ENCODE data around the gene RCAN3.
A peak's percentile ranks its signal among the peaks of the same experiment; 100 is the strongest.
"Not testable (repeated sequence)": the region's sequence is repeated elsewhere in the genome, so short reads cannot be mapped to it uniquely, and the experiment has no call there.

The RCAN3 gene

GRCh38 chr1:24514946-24515345 is 12.3 kb downstream of the RCAN3 start:
- no peak overlapping the region for H3K27ac ChIP-seq (ENCODE audit: low read depth, low read length)
- no peaks in the 10 kb centered on the region for H3K36me3 ChIP-seq (ENCODE audit: insufficient read depth, low read length)
- H3K9me3 ChIP-seq (ENCODE audit: insufficient read depth, low read depth, low read length) = no peaks in the 10 kb centered on the region
- H3K9ac ChIP-seq (ENCODE audit: low read depth, low read length) = no peak overlapping the region
- H3K27me3 ChIP-seq (ENCODE audit: insufficient read depth, low read length) = no peaks in the 10 kb centered on the region
- no peaks in the 10 kb centered on the region for H3K4me1 ChIP-seq (ENCODE audit: insufficient read depth, low read length)
- no peak overlapping the region for H3K4me3 ChIP-seq (ENCODE audit: low read length)
- 96% methylated on average over 5 of the region's 5 CpGs for WGBS

DNA sequence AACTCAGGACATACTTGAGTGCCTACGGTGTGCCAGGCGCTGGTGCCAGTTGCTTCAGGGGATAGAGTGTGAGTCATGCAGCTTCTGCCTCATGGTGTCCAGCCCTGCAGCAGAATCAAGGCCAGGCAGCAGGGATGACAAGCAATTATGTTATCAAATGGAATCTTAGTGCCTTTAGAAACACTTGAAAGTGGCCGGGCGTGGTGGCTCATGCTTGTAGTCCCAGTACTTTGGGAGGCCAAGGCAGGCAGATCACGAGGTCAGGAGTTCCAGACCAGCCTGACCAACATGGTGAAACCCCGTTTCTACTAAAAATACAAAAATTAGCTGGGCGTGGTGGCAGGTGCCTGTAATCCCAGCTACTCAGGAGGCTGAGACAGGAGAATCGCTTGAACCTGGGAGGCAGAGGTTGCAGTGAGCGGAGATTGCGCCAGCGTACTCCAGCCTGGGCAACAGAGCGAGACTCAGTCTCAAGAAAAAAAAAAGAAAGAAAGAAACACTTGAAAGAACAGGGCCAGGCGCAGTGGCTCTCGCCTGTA is 13.1 kb downstream of the RCAN3 start:
- not testable (repeated sequence) for H3K9ac ChIP-seq (ENCODE audit: low read depth, low read length); H3K27me3 ChIP-seq (ENCODE audit: insufficient read depth, low read length); H3K27ac ChIP-seq (ENCODE audit: low read depth, low read length); H3K4me3 ChIP-seq (ENCODE audit: low read length); H3K4me1 ChIP-seq (ENCODE audit: insufficient read depth, low read length); H3K36me3 ChIP-seq (ENCODE audit: insufficient read depth, low read length); H3K9me3 ChIP-seq (ENCODE audit: insufficient read depth, low read depth, low read length)
- 96% methylated on average over 14 of the region's 14 CpGs for WGBS

DNA sequence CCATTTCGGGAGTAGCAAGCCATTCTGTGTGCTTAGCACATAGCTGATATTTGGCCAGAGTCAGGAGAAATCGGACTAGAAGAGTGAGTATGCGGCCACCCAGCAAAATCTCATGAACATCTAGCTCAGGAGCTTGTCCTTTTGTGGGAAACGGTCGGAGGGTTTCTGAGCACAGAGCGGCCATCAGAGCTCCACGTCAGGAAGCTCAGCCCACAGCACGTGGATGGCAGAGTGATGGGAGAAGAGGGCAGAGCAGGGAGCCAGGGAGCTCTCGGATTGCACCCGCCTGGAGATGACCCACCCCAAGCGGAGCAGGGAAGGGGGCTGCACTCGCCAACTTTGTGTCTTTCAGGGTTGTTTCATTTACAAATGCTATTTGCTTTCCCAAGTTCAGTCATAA is 13.9 kb downstream of the RCAN3 start:
- Histone ChIP-seq H3K9ac (ENCODE audit: low read depth, low read length) (no peak overlapping the region), H3K9me3 (ENCODE audit: insufficient read depth, low read depth, low read length) (no peaks in the 10 kb centered on the region), H3K4me1 (ENCODE audit: insufficient read depth, low read length) (no peaks in the 10 kb centered on the region), H3K4me3 (ENCODE audit: low read length) (no peak overlapping the region), H3K27ac (ENCODE audit: low read depth, low read length) (no peak overlapping the region), H3K36me3 (ENCODE audit: insufficient read depth, low read length) (no peaks in the 10 kb centered on the region), H3K27me3 (ENCODE audit: insufficient read depth, low read length) (no peaks in the 10 kb centered on the region)
- WGBS = 91% methylated on average over 12 of the region's 12 CpGs

- Histone ChIP-seq H3K4me1 (ENCODE audit: insufficient read depth, low read length) (no peaks in the 10 kb centered on the region), H3K4me3 (ENCODE audit: low read length) (no peak overlapping the region), H3K36me3 (ENCODE audit: insufficient read depth, low read length) (no peaks in the 10 kb centered on the region), H3K9me3 (ENCODE audit: insufficient read depth, low read depth, low read length) (no peaks in the 10 kb centered on the region), H3K27me3 (ENCODE audit: insufficient read depth, low read length) (no peaks in the 10 kb centered on the region), H3K27ac (ENCODE audit: low read depth, low read length) (no peak overlapping the region), H3K9ac (ENCODE audit: low read depth, low read length) (no peak overlapping the region)
- 96% methylated on average over 3 of the region's 4 CpGs for WGBS
Observed at GRCh38 chr1:24517898-24518297, 15.3 kb downstream of the RCAN3 start.

DNA sequence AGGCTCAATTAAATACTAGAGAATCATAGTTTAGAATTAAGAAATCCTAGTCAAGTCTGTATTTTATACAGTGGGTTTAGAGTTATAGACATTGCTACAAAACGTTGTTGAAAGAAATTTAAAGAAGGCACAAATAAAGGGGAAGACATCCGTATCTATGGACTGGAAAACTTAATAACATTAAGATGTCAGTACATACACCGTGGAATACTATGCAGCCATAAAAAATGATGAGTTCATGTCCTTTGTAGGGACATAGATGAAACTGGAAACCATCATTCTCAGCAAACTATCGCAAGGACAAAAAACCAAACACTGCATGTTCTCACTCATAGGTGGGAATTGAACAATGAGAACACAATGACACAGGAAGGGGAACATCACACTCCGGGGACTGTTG is 17.6 kb downstream of the RCAN3 start:
- WGBS = 96% methylated on average over 3 of the region's 5 CpGs
- not testable (repeated sequence) for H3K36me3 ChIP-seq (ENCODE audit: insufficient read depth, low read length); H3K4me1 ChIP-seq (ENCODE audit: insufficient read depth, low read length); H3K9ac ChIP-seq (ENCODE audit: low read depth, low read length); H3K4me3 ChIP-seq (ENCODE audit: low read length); H3K27me3 ChIP-seq (ENCODE audit: insufficient read depth, low read length); H3K9me3 ChIP-seq (ENCODE audit: insufficient read depth, low read depth, low read length); H3K27ac ChIP-seq (ENCODE audit: low read depth, low read length)

GRCh38 chr1:24525606-24526005 is 23.0 kb downstream of the RCAN3 start:
- no peaks in the 10 kb centered on the region for H3K36me3 ChIP-seq (ENCODE audit: insufficient read depth, low read length)
- no peaks in the 10 kb centered on the region for H3K27me3 ChIP-seq (ENCODE audit: insufficient read depth, low read length)
- WGBS = 95% methylated on average over 6 of the region's 6 CpGs
- no peaks in the 10 kb centered on the region for H3K9me3 ChIP-seq (ENCODE audit: insufficient read depth, low read depth, low read length)
- no peak overlapping the region for H3K9ac ChIP-seq (ENCODE audit: low read depth, low read length)
- H3K4me3 ChIP-seq (ENCODE audit: low read length) = no peak overlapping the region
- H3K4me1 ChIP-seq (ENCODE audit: insufficient read depth, low read length) = no peaks in the 10 kb centered on the region
- H3K27ac ChIP-seq (ENCODE audit: low read depth, low read length) = no peak overlapping the region

DNA sequence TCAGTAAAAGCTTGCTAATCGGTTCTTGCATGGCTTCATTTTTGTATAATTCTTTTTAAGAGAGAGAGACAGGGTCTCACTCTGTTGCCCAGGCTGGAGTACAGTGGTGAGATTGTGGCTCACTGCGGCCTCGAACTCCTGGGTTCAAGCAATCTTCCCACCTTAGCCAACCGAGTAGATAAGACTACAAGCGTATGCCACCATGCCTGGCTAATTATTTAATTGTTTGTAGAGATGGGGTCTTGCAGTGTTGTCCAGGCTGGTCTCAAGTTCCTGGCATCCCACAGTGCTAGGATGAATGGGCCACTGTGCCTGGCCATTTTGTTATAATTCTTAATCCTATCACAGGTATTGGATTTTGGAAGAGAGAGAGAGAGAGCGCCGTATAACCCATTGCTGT is 23.4 kb downstream of the RCAN3 start:
- H3K9ac ChIP-seq (ENCODE audit: low read depth, low read length) = no peak overlapping the region
- 79% methylated on average over 7 of the region's 7 CpGs for WGBS
- no peaks in the 10 kb centered on the region for H3K9me3 ChIP-seq (ENCODE audit: insufficient read depth, low read depth, low read length)
- no peaks in the 10 kb centered on the region for H3K27me3 ChIP-seq (ENCODE audit: insufficient read depth, low read length)
- H3K4me1 ChIP-seq (ENCODE audit: insufficient read depth, low read length) = no peaks in the 10 kb centered on the region
- no peak overlapping the region for H3K27ac ChIP-seq (ENCODE audit: low read depth, low read length)
- H3K4me3 ChIP-seq (ENCODE audit: low read length) = no peak overlapping the region
- no peaks in the 10 kb centered on the region for H3K36me3 ChIP-seq (ENCODE audit: insufficient read depth, low read length)

GRCh38 chr1:24526940-24527542 is 24.4 kb downstream of the RCAN3 start:
- WGBS = 92% methylated on average over 8 of the region's 8 CpGs
- Histone ChIP-seq H3K9ac (ENCODE audit: low read depth, low read length) (no peak overlapping the region), H3K4me1 (ENCODE audit: insufficient read depth, low read length) (no peaks in the 10 kb centered on the region), H3K27ac (ENCODE audit: low read depth, low read length) (no peak overlapping the region), H3K27me3 (ENCODE audit: insufficient read depth, low read length) (no peaks in the 10 kb centered on the region), H3K4me3 (ENCODE audit: low read length) (no peak overlapping the region), H3K9me3 (ENCODE audit: insufficient read depth, low read depth, low read length) (no peaks in the 10 kb centered on the region), H3K36me3 (ENCODE audit: insufficient read depth, low read length) (0 out of 2 replicates have a peak, but pooled peaks cover 4% of the 10 kb centered on the region)

- no peak overlapping the region for H3K4me3 ChIP-seq (ENCODE audit: low read length)
- 98% methylated on average over 2 of the region's 2 CpGs for WGBS
Observed at GRCh38 chr1:24528744-24529143, 26.1 kb downstream of the RCAN3 start.

DNA sequence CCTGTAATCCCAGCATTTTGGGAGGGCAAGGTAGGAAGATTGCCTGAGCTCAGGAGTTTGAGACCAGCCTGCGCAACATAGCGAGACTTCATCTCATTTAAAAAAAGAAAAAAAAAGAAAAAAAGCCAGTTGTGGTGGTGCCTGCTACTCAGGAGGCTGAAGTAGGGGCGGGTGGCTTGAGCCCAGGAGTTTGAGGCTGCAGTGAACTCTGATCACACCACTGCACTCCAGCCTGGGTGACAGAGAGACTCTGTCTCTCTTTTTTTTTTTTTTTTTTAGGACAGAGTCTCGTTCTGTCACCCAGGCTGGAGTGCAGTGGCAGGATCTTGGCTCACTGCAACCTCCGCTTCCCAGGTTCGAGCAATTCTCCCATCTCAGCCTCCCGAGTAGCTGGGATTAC is 26.7 kb downstream of the RCAN3 start:
- not testable (repeated sequence) for H3K4me1 ChIP-seq (ENCODE audit: insufficient read depth, low read length); H3K27me3 ChIP-seq (ENCODE audit: insufficient read depth, low read length); H3K4me3 ChIP-seq (ENCODE audit: low read length); H3K9ac ChIP-seq (ENCODE audit: low read depth, low read length); H3K36me3 ChIP-seq (ENCODE audit: insufficient read depth, low read length); H3K27ac ChIP-seq (ENCODE audit: low read depth, low read length); H3K9me3 ChIP-seq (ENCODE audit: insufficient read depth, low read depth, low read length)
- 95% methylated on average over 7 of the region's 7 CpGs for WGBS

More at GRCh38 chr1:24528744-24529143, 26.1 kb downstream of the RCAN3 start:
- no peaks in the 10 kb centered on the region for H3K4me1 ChIP-seq (ENCODE audit: insufficient read depth, low read length)
- no peak overlapping the region for H3K9ac ChIP-seq (ENCODE audit: low read depth, low read length)
- H3K9me3 ChIP-seq (ENCODE audit: insufficient read depth, low read depth, low read length) = no peaks in the 10 kb centered on the region
- H3K36me3 ChIP-seq (ENCODE audit: insufficient read depth, low read length) = 0 out of 2 replicates have a peak, but pooled peaks cover 7% of the 10 kb centered on the region
- H3K27me3 ChIP-seq (ENCODE audit: insufficient read depth, low read length) = no peaks in the 10 kb centered on the region
- no peak overlapping the region for H3K27ac ChIP-seq (ENCODE audit: low read depth, low read length)

DNA sequence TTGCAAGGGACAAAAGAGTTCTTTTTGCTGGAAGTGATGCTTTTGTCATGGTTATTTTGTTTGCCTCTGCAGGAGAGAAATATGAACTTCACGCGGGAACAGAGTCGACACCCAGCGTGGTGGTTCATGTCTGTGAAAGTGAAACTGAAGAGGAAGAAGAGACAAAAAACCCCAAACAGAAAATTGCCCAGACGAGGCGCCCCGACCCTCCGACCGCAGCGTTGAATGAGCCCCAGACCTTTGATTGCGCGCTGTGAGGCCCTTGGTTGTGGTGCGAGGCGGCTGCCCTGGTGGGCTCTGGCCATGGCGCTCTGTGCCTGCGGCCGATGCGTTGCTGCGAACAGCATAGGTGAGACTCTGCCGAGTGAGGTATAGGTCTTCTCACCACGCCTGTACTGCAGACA is 32.4 kb downstream of the RCAN3 start:
- Histone ChIP-seq H3K36me3 (ENCODE audit: insufficient read depth, low read length) (peaks cover 20% of the 10 kb centered on the region), H3K27ac (ENCODE audit: low read depth, low read length) (peak overlapping the region; percentile 46; the same call in 1 of the 2 replicates), H3K9me3 (ENCODE audit: insufficient read depth, low read depth, low read length) (no peaks in the 10 kb centered on the region), H3K27me3 (ENCODE audit: insufficient read depth, low read length) (no peaks in the 10 kb centered on the region), H3K9ac (ENCODE audit: low read depth, low read length) (no peak overlapping the region), H3K4me1 (ENCODE audit: insufficient read depth, low read length) (peaks cover 16% of the 10 kb centered on the region), H3K4me3 (ENCODE audit: low read length) (no peak overlapping the region)
- WGBS = 82% methylated on average over 21 of the region's 21 CpGs

GRCh38 chr1:24535778-24536177 is 33.1 kb downstream of the RCAN3 start:
- H3K4me1 ChIP-seq (ENCODE audit: insufficient read depth, low read length) = peaks cover 16% of the 10 kb centered on the region
- WGBS = 92% methylated on average over 8 of the region's 8 CpGs
- H3K9ac ChIP-seq (ENCODE audit: low read depth, low read length) = no peak overlapping the region
- H3K4me3 ChIP-seq (ENCODE audit: low read length) = no peak overlapping the region
- no peaks in the 10 kb centered on the region for H3K27me3 ChIP-seq (ENCODE audit: insufficient read depth, low read length)
- H3K9me3 ChIP-seq (ENCODE audit: insufficient read depth, low read depth, low read length) = no peaks in the 10 kb centered on the region
- no peak overlapping the region for H3K27ac ChIP-seq (ENCODE audit: low read depth, low read length)
- peaks cover 20% of the 10 kb centered on the region for H3K36me3 ChIP-seq (ENCODE audit: insufficient read depth, low read length)

Measured in HUES64 (cell line).